Measurements from ENCODE around the gene USP19.

- TF ChIP-seq CTCF (IDR thresholded peaks at IDR 0.05; ENCODE audit: low read length) (no peak), EZH2phosphoT487 (IDR thresholded peaks at IDR 0.05; ENCODE audit: low read length) (no peak), EZH2 (optimal IDR thresholded peaks at IDR 0.05; ENCODE audit: low read depth, low read length) (no peak)
These were observed 556 bp downstream of the USP19 start for GRCh38 chr3:49120096-49120437.

Measured in MM.1S (cell line).